COLO829 (cell line): ENCODE data around the gene MTHFD1L.

ENCODE experiments used
- DNase-seq: peaks from one replicate; pipeline ENCODE4 v3.0.0; 2012; ENCODE audit warnings: low spot score

Gene MTHFD1L

DNA sequence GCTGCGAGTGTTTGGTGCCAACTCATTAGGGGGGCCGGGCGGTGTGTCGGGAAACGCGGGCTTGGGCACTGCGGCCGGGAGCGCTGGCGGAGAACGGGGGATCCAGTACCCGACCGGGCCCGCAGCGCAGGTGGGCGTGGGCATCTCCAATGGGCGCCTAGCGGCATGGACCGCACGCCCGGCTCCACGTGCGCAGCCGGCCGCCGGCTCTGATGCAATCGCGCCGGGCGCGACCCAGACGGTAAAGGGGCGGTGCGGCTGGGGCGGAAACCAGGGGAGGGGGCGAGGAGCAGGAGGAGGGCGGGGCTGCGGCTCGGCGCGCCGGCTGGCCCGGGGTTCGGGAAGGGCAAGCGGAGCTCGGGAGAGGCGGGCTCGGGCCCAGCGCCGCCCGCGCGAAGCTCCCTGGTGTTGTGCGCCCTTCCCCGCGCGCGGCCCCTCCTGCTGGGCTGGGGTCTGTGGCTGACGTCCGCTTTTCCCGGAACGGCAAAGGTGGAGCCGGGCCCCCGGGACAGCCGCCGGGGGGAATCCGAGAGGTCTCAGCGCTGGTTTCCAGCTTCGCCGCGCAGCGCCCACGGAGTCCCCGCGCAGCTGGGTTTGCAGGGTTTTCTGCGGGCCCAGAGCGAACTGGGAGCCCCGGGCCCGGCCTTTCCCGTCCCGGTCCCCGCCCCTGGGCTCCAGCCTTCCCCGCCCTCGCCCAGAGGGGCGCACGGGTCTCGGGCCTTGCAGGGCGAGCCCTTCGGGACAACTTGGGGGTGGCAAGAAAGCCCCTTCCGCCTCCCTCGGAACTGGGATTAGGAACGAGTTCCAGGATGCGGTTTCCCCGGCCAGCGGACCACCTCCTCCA, 867 bp downstream of the MTHFD1L start:
- peak; percentile 72 for DNase-seq

DNA sequence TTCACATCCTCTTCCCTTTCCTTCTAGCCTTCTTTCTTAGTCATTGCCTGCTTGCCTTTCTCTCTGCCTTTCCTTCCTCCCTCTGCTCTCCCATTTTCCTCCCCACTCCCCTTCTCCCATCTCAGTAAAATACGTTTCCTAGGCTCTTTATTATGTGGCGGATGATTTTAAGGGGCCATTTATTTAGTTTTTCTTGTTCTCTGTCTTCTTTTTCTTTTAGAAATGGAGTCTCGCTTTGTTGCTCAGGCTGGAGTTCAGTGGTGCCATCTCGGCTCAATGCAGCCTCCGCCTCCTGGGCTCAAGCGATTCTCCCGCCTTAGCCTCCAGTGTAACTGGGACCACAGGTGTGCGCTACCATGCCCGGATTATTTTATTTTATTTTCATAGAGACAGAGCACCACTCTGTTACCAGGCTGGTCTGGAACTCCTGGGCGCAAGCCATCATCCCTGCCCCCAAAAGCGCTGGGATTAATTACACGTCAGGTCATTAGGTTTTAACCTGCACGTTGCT, 1.5 kb downstream of the MTHFD1L start:
- DNase-seq: no peak

DNA sequence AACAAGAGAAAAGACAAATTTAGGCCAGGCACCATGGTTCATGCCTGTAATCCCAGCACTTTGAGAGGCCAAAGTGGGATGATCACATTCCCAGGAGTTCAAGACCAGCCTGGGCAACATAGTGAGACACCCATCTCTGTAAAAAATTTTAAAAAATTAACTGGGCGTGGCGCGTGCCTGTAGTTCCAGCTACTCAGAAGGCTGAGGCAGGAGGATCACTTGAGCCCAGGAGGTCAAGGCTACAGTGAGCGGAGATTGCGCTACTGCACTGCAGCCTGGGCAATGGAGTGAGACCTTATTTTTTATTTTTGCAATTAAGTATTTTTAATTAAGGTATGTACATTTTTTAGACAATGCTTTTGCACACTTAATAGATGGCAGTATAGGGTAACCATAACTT, 3.3 kb downstream of the MTHFD1L start:
- no peak for DNase-seq

DNA sequence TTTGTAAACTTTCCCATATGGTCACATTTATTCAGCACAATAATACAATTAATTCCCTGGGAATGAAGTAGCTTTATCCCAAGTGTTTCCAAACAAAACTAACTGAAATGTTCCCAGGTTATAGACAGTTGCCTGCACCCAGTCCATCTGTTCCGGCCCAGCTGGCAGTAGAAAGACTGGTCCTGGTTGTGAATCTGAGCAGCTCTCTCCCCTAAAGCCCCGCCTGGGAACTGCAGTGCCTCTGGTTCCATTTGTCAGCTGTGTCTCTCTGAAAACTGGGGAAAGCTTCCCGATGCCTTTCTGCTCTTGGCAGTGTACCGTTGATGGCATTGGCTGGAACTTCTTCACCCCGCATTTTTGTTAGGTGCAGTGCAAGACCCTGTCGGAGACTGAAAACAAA, 8.7 kb downstream of the MTHFD1L start:
- no peak for DNase-seq

DNA sequence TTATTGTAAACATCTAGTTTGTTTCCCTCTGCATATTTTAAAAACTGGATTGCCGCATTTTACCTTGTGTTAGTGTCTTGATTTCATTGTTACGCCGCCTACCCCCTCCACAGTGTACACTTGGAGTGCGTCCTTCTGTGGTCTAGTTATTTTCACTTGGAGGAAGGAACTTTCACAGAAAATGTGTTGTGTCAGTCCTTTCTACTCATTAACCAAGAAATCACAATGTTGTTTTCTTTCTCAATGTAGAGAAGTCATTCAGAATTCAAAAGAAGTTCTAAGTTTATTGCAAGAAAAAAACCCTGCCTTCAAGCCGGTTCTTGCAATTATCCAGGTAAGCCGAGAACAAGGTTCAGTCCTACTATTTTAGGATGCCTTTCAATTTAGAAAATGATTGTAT, 10.3 kb downstream of the MTHFD1L start:
- DNase-seq: no peak

DNA sequence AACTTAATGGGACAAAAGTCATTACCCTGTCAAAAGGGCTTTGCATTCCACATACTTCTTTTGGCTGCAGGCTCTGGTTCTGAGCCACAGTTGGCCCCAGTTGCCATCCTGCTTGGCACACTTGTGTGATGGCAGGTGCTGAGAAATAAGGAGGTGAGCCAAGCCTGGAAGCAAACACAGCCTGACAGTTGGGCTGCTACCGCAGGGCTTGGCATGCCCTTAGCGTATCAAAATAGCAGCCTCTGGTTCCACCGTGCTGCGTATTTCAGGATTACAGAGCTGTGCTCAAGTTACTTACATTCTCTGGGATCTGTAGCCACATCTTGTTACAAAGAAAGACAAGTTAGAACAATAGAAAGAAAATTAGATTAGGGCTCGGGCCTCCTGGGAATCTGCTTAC, 11.1 kb downstream of the MTHFD1L start:
- DNase-seq: no peak

DNA sequence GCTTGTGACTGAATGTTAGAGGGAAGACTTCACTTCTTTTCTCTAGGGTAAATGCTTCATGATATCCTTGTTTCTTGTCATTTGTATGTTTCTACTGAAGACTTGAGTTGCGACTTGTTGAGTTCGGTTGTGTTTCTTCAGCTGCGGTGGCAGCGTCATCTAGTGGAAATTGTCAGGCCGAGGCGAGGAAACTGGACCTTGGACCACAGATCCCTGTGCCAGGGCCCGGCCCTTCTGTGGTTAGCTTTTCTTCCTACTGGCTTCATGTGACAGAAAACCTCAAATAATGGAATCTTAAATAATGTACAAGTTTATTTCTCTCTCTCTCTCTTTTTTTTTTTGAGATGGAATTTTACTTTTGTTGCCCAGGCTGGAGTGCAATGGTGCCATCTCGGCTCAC, 12.4 kb downstream of the MTHFD1L start:
- no peak for DNase-seq

DNA sequence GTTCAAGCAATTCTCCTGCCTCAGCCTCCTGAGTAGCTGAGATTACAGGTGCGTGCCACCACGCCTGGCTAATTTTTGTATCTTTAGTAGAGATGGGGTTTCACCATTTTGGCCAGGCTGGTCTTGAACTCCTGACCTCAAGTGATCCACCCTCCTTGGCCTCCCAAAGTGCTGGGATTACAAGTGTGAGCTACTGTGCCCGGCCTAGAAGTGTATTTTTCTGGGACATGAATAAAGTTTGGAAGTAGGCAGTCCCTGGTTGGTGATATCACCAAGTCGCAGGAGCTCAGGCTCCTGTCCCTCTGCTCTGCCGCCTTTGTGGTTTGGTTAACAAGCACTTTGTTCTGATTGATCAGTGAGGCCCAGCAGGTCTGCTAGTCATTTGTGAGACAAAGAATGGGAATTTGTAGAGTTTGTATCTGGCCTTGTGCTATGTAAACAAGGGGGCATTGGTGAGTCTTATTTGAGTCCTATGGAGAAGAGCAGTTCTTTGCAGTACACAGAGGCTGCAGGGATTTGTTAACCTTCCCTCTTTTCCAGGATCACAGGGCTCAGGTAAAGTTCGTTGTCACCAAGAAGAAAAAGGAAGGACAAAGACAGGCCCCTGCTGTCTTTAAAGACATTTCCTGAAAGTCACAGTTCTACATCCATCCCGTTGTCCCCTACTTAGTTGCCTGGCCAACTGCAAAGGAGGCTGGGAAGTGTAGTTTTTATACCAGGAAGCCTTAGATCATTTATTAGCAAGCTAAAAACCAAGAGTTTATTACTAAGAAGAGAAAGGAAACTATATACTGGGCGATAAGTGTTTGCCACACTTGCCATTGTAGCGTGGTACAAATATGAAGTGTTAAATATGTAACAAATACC, 13.1 kb downstream of the MTHFD1L start:
- DNase-seq: no peak

DNA sequence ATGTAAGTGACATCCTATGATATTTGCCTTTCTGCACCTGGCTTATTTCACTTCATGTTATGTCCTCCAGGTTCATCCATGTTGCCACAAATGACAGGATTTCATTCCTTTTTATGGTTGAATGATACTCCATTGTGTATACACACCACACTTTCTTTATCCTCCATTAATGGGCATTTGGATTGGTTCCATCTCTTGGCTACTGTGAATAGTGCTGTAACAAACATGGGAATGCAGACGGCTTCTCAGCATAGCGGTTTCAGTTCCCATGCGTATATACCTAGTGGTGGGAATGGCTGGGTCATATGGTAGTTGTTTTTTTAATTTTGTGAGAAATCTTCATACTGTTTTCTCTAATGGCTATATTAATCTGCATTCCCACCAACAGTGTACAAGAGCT, 14.8 kb downstream of the MTHFD1L start:
- no peak for DNase-seq

DNA sequence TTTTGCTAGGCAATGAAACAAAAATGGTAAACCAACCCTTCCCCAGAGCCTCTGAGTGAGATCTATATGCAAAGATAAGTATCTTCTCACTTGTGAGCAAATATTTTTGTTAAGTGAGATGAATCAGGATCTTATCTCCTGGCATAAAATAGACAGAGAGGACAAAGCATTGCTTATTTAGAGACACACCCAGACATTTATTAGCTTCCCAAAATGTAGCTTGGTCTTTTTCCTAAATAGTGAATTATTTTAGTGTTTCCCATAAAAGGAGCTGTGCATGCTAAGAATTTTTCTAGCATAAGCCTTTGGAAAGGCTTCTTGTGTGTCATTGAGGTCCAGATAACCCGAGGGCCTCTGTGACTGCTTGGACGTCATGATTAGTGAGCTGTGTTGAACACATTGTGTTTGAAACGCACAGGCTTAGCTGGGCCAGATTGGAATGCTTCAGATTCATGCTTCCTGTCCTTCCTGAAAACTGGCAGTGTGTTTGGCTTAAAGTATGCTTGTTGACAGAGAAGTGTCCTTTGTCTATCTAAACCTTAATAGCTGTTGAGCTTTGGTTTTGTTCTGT, 16.5 kb downstream of the MTHFD1L start:
- peak; percentile 87 for DNase-seq

DNA sequence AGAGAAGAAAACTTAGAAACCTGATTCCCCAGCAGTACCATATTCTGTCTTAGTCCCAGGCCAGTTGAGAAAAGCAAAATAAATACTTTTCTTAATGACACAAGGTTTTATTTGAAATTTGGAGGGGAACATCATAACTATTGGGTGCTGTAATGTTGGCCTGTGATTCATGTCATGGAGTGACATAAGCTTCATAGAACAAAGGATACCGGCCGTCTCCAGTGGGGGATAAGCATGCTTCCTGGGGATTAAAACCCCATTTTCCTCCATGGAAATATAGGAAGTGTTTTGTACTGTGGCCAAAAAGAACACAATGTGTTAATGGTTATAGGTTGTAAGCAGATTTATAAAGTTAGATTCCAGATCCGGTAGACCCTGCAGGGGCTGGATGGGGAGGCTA, 18.0 kb downstream of the MTHFD1L start:
- DNase-seq: no peak

DNA sequence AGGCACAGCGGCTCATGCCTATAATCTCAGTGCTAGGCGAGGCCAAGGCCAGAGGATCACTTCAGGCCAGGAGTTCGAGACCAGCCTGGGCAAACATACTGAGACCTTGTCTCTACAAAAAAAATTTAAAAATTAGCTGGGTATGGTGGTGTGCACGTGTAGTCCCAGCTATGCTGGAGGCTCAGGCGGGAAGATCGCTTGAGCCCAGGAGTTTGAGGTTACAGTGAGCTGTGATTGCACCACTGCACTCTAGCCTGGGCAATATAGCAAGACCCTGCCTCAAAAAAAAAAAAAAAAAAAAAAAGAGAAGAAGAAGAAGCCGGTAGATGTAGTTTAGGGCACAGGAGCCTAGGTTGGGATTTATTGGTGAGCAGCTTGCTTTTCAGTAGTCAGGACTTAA, 20.7 kb downstream of the MTHFD1L start:
- DNase-seq: no peak

DNA sequence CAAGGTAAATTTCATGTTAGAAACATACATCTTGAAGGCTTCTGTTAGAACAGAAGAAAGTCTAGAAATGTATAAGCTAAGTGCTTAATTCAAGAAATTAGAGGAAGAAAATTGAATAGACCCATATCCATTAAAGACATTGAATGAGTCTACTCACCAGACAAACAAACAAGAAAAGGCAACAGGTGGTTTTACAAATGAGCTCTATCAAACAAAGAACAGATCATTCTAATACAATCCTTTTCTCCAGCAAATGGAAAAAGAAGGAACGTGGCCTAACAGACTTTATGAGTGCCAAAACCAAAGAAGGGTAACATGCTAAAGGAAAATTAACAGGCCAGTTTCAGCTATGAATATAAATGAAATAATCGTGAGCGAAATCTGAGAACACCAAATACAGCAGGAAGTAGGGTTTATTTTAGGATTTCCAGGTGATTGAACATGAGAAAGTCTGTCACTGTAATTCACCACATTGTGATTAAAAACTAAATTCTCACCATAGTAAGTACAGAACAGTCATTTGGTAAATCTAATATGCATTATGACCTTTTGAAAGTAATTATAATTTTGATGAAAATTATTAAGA, 22.6 kb downstream of the MTHFD1L start:
- no peak for DNase-seq

DNA sequence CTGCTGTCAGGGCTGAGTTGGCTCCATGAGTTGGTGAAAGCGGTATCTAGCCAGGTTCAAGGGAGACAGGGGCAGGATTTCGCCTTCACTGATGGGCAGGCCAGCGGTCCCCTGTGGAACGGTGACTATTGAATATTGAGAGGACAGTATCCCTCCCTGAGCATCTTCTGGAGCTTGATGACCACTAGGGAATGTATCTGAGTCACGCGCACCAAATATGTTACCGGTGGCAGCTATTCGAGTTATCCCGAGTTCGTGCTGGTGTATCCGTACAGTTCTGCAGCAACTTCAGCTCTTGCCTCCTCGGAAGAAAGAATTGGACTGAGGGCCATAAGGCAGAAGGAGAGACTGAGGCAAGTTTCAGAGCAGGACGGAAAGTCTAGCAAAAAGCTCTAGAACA, 24.8 kb downstream of the MTHFD1L start:
- DNase-seq: no peak

DNA sequence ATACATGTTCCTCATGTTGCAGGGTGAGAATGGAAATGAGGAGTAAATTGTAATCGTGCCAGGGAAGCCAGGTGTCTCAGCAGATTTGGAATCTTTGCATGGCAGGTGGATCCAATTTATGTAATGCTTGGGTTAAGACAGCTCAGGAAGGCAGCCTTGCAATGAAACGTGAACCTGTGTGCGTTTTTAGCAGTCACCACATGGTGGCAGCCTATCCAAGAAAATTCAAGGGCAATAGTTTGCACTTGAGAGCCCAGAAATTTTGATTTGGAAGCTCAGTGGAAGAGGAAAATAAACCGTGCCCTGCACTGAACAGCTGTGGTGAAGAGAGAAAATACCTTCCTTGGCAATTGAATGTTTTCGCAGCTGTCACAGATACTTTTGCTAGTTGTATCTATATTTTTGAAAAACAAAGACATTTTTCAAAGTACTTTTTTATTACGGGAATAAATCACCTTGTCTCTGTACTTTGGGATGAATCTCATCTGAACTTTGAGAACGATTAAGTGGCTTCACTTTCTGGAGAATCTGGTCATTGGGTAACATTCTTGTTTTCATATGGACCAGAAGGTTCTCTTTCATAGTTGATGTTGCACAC, 26.5 kb downstream of the MTHFD1L start:
- DNase-seq: peak; percentile 22

DNA sequence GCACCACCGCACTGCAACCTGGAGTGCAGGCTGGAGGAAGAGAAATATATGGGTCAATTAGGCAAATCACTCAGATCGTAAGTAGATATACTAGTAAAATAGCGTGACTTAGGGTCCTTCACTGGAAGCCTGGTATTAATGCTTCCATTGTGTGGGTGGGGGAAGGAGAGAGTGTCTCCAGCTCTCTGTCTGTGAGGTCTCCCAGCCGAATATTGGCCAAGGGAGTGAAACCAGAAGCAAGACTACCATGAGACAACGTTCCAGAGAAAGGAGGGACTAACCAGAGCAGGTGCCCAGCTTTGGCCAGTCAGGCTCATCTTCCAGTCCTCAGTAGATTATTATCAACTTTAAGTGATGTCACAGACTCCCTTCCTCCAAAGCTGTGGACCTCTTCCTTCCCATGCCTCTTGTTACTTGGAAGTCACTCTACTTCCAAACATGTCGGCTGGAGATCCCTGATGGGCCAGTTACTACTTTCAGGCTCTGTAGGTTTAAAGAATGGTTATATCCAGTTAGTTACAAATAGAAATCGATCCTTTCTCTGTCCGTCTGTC, 28.8 kb downstream of the MTHFD1L start:
- DNase-seq: peak; percentile 6

DNA sequence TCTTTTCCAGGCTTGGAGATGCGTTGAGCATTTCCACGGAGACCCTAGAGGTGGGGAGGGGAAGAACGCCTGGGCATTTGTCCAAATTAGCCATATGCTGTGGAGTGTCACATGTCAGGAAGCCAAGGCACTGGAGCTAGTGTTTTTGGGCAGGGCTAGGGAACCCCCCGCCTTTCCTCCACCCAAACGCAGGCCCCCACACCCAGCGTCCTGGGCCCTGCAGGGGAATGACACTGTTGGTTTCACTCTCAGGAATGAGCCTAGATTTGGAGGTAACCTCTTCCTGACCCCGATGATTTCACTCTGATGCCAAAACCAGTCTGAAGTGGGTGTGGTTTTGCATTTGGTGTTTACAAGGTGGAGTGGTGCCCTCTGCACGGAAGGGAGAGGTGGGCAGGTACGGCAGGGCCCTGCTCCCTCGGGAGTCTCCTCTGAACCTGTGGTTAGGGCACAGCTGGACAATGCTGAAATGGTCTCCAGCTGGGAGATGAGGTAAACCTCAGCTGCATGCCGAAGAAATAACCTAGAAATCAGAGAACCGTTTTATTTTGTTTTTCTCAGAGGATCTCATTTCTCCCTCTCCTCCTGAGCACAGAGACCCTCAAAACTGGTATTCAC, 29.5 kb downstream of the MTHFD1L start:
- DNase-seq: no peak

DNA sequence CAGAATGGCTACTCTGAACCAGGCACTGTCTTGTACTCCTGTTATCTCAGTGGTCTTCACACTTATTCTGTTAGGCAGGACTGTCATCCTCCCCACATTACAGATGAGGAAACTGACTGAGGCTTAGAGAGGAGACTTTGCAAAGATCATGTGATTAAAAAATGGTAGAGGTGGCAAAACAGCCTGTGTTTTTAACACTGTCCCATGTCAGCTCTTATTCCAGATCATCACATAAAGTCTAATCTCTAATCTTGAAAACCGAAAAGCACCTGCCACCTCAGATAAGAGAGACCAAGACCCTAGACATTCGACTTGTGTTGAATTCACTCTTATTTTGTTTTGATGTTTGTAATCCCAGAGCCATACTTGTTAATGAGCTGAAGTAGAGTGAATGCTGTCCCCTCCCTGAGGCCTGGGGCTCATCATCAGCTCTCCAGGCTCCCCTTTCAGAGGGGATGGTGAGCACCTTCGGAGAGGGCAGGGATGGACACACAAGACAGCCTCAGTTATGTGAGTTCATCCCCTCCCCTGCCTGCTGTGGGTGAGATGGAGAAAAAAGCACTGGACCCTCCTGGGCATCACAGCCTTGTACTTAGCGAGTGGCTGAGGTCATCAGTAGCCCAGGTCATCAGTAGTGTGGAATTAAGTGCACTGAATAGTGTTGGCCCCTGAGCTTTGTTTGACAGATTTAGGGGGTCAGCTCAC, 30.6 kb downstream of the MTHFD1L start:
- DNase-seq: no peak

DNA sequence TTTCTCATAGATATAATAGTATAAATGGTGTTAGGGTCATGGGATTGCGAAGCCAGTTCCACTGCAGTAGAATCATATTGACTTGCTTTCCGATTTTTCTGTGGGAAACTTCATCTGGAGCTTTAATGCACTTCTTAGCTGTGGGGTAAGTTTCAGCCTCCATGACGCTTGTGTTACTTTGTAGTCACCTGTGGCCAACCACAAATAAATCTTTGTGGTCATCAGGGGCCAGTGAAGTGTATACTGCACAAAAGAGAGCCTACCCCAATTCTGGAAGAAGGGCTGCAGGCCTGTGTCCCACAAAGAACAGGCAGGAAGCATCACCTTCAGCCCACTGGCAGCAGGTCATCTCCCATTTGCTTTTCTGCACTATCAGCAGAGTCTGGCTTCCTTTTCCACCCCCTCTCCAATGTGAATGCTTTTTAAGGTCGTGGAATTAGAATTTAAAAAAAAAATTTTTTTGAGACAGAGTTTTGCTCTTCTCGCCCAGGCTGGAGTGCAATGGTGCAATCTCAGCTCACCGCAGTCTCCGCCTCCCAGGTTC, 32.0 kb downstream of the MTHFD1L start:
- no peak for DNase-seq
